Loucy (cell line): ENCODE results near the gene MMP24.

ENCODE experiments used
- EZH2phosphoT487 ChIP-seq: fragments of 200-600 bp; IDR thresholded peaks from 2 replicates; pipeline ENCODE4 v1.6.1; 2018; ENCODE audit warnings: antibody characterized with exemption, mild to moderate bottlenecking, moderate library complexity, borderline replicate concordance
- TF ChIP-seq, protein P1 (sequence below): fragments of 200-600 bp; sonication (generic); conservative IDR thresholded peaks from 2 replicates; pipeline ENCODE4 v1.5.1; 2014; ENCODE audit warnings: mild to moderate bottlenecking, antibody characterized with exemption, low read length

DNA sequence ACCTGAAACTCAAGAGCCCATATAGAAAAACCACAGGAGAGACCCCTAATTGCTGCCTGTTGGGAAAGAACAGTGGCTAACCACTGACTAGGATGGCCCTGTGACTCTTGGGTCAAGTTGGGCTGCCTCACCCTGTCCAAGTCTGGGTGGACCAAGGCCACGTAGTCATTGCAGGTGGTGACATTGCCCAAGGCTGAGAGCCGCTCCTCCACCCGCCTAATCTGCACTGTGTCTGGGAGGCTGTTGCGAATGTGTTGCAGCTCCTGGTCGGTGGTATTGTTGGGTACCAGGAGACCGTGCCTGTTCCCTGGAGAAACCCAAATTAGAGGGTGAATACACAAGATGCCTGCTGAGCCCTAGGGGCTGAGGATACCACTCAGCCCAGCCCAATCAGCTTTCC lies 54.0 kb downstream of the MMP24 start:
- TF ChIP-seq EZH2phosphoT487: no peak
- TF ChIP-seq, protein P1, sequence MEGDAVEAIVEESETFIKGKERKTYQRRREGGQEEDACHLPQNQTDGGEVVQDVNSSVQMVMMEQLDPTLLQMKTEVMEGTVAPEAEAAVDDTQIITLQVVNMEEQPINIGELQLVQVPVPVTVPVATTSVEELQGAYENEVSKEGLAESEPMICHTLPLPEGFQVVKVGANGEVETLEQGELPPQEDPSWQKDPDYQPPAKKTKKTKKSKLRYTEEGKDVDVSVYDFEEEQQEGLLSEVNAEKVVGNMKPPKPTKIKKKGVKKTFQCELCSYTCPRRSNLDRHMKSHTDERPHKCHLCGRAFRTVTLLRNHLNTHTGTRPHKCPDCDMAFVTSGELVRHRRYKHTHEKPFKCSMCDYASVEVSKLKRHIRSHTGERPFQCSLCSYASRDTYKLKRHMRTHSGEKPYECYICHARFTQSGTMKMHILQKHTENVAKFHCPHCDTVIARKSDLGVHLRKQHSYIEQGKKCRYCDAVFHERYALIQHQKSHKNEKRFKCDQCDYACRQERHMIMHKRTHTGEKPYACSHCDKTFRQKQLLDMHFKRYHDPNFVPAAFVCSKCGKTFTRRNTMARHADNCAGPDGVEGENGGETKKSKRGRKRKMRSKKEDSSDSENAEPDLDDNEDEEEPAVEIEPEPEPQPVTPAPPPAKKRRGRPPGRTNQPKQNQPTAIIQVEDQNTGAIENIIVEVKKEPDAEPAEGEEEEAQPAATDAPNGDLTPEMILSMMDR: no peak
